Lung (tissue), 12 donors: ENCODE results near the gene MOCOS. TPM values are rescaled to one million over a fixed set of nuclear protein-coding genes. Genes with fewer than 3 reads are reported as not detected.

ENCODE experiments used
- ATAC-seq: fragments of 200-7000 bp; cut with Tn5 transposase; one replicate; pipeline ENCODE4 v1.9.1; 2020; ENCODE audit warnings: moderate number of reproducible peaks; ENCODE audit not compliant: insufficient read depth, low FRiP score
- DNase-seq, 3 donors: peaks; one replicate each; pipeline ENCODE4 v3.0.0-alpha.2; 2013 to 2017
- H3K27ac ChIP-seq, 2 donors: one replicate each; pipeline ENCODE4 v1.5.1; 2013; ENCODE audit warnings: mild to moderate bottlenecking in 2 of 2, moderate library complexity in 2 of 2, control low read depth in 1 of 2, inconsistent platforms in 1 of 2, low read depth in 1 of 2, low read length in 1 of 2
- H3K27me3 ChIP-seq, 3 donors: one replicate each; pipeline ENCODE4 v1.5.1; 2013; ENCODE audit warnings: low read length in 2 of 3; ENCODE audit not compliant: control insufficient read depth in 3 of 3, insufficient read depth in 3 of 3
- H3K36me3 ChIP-seq, 4 donors: one replicate each; pipeline ENCODE4 v1.5.1; 2013; ENCODE audit warnings: low read length in 4 of 4, mild to moderate bottlenecking in 1 of 4, moderate library complexity in 1 of 4; ENCODE audit not compliant: control insufficient read depth in 4 of 4, insufficient read depth in 4 of 4
- H3K4me1 ChIP-seq, 5 donors: one replicate each; pipeline ENCODE4 v1.5.1; 2013; ENCODE audit warnings: low read length in 5 of 5, mild to moderate bottlenecking in 2 of 5, moderate library complexity in 1 of 5; ENCODE audit not compliant: control insufficient read depth in 5 of 5, insufficient read depth in 5 of 5
- H3K4me3 ChIP-seq: one replicate; pipeline ENCODE4 v1.5.1; 2013; ENCODE audit warnings: mild to moderate bottlenecking, control low read depth, moderate library complexity
- H3K9ac ChIP-seq, 2 donors: one replicate each; pipeline ENCODE4 v1.5.1; 2013; ENCODE audit warnings: low read length in 2 of 2, control low read depth in 1 of 2; ENCODE audit not compliant: insufficient read depth in 1 of 2
- H3K9me3 ChIP-seq, 4 donors: one replicate each; pipeline ENCODE4 v1.5.1; 2013; ENCODE audit warnings: low read length in 3 of 4, mild to moderate bottlenecking in 1 of 4, moderate library complexity in 1 of 4; ENCODE audit not compliant: control insufficient read depth in 4 of 4, insufficient read depth in 3 of 4
- WGBS, 2 donors: extraction: QIAGEN DNeasy Blood & Tissue Kit; methylation state at CpG; one replicate each; pipeline ENCODE4 v1.1.7; 2013; 5-methylcytosine and 5-hydroxymethylcytosine counted together
- polyA plus RNA-seq, 2 donors: library from polyadenylated mRNA; stranded (reverse); fragments of 200-250 nt; gene quantifications; one replicate each; pipeline ENCODE4 v1.2.1, GENCODE V29; 2013
- total RNA-seq, 2 donors: library from RNA; depleted of rRNA in 1 of 2; stranded (reverse); fragments of >200 nt in 1 of 2; gene quantifications; one replicate each; pipeline ENCODE4 v1.2.1, GENCODE V29; 2014 to 2021
- TF ChIP-seq, protein P1 (sequence below): IDR thresholded peaks from 2 replicates; pipeline ENCODE4 v1.5.1; 2012; ENCODE audit warnings: mild to moderate bottlenecking; ENCODE audit errors: control extremely low read depth, extremely low read depth
- donor health status: control.
- donor health status: control.
- donor health status: Bipolar disorder and iron deficiency.
- donor health status: healthy.
- donor health status: DM: yes; HTN: yes; CAD: no.

MOCOS gene
- total and polyA plus RNA-seq, 4 donors = 0.68 to 4.1 (median 3.2) TPM

DNA sequence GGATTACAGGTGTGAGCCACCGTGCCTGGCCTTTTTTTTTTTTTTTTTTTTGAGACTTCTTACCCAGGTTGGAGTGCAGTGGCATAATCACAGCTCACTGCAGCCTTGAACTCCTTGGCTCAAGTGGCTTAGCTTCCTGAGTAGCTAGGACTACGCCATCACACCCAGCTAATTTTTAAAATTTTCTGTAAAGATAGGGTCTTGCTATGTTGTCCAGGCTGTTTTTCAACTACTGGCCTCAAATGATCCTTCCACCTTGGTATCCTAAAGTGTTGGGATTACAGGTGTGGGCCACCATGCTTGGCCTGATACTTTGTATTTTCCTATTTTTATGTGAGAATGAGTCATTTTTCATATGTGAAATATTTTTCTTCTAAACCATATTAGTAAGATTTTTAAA, 43.9 kb upstream of the MOCOS start:
- no peaks in the 10 kb centered on the region for H3K9me3 ChIP-seq
- ATAC-seq (no peak), DNase-seq (no peak)
- no peak overlapping the region for H3K9ac ChIP-seq
- H3K4me1 ChIP-seq = no peaks in the 10 kb centered on the region
- whole genome bisulfite sequencing, 2 donors = 95 to 100% methylated on average over 1 of the region's 2 CpGs
- TF ChIP-seq, protein P1, sequence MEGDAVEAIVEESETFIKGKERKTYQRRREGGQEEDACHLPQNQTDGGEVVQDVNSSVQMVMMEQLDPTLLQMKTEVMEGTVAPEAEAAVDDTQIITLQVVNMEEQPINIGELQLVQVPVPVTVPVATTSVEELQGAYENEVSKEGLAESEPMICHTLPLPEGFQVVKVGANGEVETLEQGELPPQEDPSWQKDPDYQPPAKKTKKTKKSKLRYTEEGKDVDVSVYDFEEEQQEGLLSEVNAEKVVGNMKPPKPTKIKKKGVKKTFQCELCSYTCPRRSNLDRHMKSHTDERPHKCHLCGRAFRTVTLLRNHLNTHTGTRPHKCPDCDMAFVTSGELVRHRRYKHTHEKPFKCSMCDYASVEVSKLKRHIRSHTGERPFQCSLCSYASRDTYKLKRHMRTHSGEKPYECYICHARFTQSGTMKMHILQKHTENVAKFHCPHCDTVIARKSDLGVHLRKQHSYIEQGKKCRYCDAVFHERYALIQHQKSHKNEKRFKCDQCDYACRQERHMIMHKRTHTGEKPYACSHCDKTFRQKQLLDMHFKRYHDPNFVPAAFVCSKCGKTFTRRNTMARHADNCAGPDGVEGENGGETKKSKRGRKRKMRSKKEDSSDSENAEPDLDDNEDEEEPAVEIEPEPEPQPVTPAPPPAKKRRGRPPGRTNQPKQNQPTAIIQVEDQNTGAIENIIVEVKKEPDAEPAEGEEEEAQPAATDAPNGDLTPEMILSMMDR = no peak
- H3K27me3 ChIP-seq = no peaks in the 10 kb centered on the region
- H3K27ac ChIP-seq = no peak overlapping the region
- no peak overlapping the region for H3K4me3 ChIP-seq
- peaks cover 17 to 32% (median 22%) of the 10 kb centered on the region in 4 donors for H3K36me3 ChIP-seq

DNA sequence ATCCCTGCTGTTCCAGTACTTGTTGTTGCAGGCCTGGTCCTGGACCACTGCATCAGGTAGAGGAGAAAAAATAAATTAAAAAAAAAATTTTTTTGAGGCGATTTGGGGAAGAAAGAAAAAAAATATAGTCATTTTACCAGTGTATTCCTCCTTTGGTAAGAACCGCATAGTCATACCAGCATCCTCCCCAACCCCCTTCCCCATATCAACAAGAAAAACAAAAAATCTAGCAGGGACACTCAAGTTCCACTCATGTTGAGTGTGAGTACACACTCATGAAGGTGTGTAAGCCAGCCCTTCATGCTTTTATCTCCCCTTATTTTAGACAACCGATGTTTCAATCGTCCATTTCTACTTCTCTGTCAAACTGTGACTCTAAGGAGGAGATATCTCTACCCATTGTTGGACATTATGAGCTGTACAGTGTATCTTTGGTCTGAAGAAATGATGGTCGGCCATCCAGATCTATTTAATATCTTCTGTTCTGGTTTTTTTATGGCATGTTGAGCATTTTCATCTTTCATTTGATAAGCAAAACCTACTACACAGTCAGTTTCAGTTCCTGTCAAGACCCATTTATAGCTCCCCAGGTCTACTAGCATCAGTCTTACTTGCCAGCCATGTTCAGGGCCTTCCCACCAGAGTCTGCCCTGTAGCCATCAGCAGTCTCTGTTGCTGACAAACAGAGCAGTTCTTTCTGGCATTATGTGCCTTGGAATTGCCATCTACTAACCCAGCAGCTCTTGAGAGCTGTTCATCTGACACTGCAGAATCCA, 37.6 kb upstream of the MOCOS start:
- H3K27me3 ChIP-seq = no peaks in the 10 kb centered on the region
- TF ChIP-seq, protein P1 = no peak
- ATAC-seq (no peak), DNase-seq (no peak)
- H3K4me1 ChIP-seq = no peaks in the 10 kb centered on the region
- no peak overlapping the region for H3K9ac ChIP-seq
- H3K4me3 ChIP-seq = no peak overlapping the region
- no peaks in the 10 kb centered on the region for H3K9me3 ChIP-seq
- no peak overlapping the region for H3K27ac ChIP-seq
- 86 to 91% methylated on average over 5 of the region's 5 CpGs for WGBS, 2 donors
- peaks cover 27 to 51% (median 42%) of the 10 kb centered on the region in 4 donors for H3K36me3 ChIP-seq

DNA sequence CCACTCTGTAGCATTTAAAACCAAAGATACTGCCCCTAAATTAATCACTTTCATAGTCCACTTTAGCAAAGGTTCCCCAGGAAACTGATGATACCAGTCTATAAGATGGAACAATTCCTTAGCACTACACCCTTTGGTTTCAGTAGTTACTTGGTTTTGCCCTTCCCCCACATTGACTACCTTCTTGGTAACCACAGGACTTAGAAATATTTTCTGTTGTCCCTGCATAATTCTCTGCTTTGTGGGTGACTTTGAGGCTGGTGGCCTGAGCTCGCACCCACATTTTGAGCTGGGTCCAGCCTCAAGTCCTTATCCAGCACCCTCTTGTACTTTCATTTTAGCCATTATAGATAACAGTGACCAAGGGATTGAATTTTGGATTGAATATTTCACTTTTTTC, 34.5 kb upstream of the MOCOS start:
- no peak for DNase-seq
- no peak overlapping the region for H3K27ac ChIP-seq

More for the DNA sequence above, 34.5 kb upstream of the MOCOS start:
- H3K27me3 ChIP-seq = no peaks in the 10 kb centered on the region
- no peaks in the 10 kb centered on the region for H3K9me3 ChIP-seq
- H3K9ac ChIP-seq = no peak overlapping the region
- TF ChIP-seq, protein P1 = no peak
- H3K36me3 ChIP-seq = peaks cover 25 to 49% (median 43%) of the 10 kb centered on the region in 4 donors
- no peak for ATAC-seq
- WGBS, 2 donors = 93 to 97% methylated on average over 1 of the region's 1 CpG
- no peaks in the 10 kb centered on the region for H3K4me1 ChIP-seq
- H3K4me3 ChIP-seq = no peak overlapping the region
